H9 (cell line): ENCODE measurements around the gene PLA2G15. TPM values are rescaled to one million over a fixed set of nuclear protein-coding genes. Genes with fewer than 3 reads are reported as not detected.

Experiments used
- DNase-seq: peaks from one replicate; pipeline ENCODE4 v3.0.0-alpha.2; 2017
- H2AFZ ChIP-seq: one replicate; pipeline ENCODE4 v1.6.1; 2013; ENCODE audit warnings: mild to moderate bottlenecking, low read length, control low read depth, moderate library complexity
- H2AK5ac ChIP-seq: 2 replicates; pipeline ENCODE4 v1.6.1; 2013; ENCODE audit warnings: low read length, control low read depth, mixed read lengths; ENCODE audit not compliant: insufficient read length
- H2BK120ac ChIP-seq: one replicate; pipeline ENCODE4 v1.6.1; 2013; ENCODE audit warnings: low read depth, mild to moderate bottlenecking, low read length, control low read depth, inconsistent platforms; ENCODE audit not compliant: poor library complexity, severe bottlenecking
- H2BK12ac ChIP-seq: 2 replicates; pipeline ENCODE4 v1.6.1; 2013; ENCODE audit warnings: low read length, control low read depth, mixed read lengths, low read depth; ENCODE audit not compliant: insufficient read length
- H2BK15ac ChIP-seq: 2 replicates; pipeline ENCODE4 v1.6.1; 2013; ENCODE audit warnings: low read depth, low read length, control low read depth
- H2BK20ac ChIP-seq: one replicate; pipeline ENCODE4 v1.6.1; 2013; ENCODE audit warnings: low read depth, mild to moderate bottlenecking, low read length, control low read depth, inconsistent platforms; ENCODE audit not compliant: poor library complexity, severe bottlenecking
- H2BK5ac ChIP-seq: 2 replicates; pipeline ENCODE4 v1.6.1; 2013; ENCODE audit warnings: low read length, control low read depth, mixed read lengths; ENCODE audit not compliant: insufficient read length
- H3K14ac ChIP-seq: 2 replicates; pipeline ENCODE4 v1.6.1; 2013; ENCODE audit warnings: low read length, control low read depth; ENCODE audit not compliant: insufficient read depth
- H3K18ac ChIP-seq: 2 replicates; pipeline ENCODE4 v1.6.1; 2013; ENCODE audit warnings: low read depth, mild to moderate bottlenecking, mixed read lengths, low read length, control low read depth; ENCODE audit not compliant: insufficient read length
- H3K23ac ChIP-seq: 2 replicates; pipeline ENCODE4 v1.6.1; 2013; ENCODE audit warnings: low read length, control low read depth, mixed read lengths, low read depth; ENCODE audit not compliant: insufficient read length
- H3K23me2 ChIP-seq: 2 replicates; pipeline ENCODE4 v1.6.1; 2013; ENCODE audit warnings: low read depth, mild to moderate bottlenecking, mixed read lengths, low read length, control low read depth; ENCODE audit not compliant: insufficient read length, poor library complexity, severe bottlenecking
- H3K27ac ChIP-seq: 2 replicates; pipeline ENCODE4 v1.5.1; 2013; ENCODE audit warnings: low read length, control low read depth, mixed read lengths, low read depth; ENCODE audit not compliant: insufficient read length
- H3K27me3 ChIP-seq: 2 replicates; pipeline ENCODE4 v1.6.1; 2013; ENCODE audit warnings: low read length, control low read depth, inconsistent platforms; ENCODE audit not compliant: insufficient read depth
- H3K4ac ChIP-seq: 2 replicates; pipeline ENCODE4 v1.6.1; 2013; ENCODE audit warnings: low read depth, mild to moderate bottlenecking, control low read depth, inconsistent platforms, low read length, moderate library complexity
- H3K4me1 ChIP-seq: 2 replicates; pipeline ENCODE4 v1.6.1; 2013; ENCODE audit warnings: low read length, control low read depth, inconsistent platforms; ENCODE audit not compliant: insufficient read depth
- H3K4me2 ChIP-seq: 2 replicates; pipeline ENCODE4 v1.6.1; 2013; ENCODE audit warnings: low read length, control low read depth, mixed read lengths; ENCODE audit not compliant: insufficient read length, insufficient read depth
- H3K56ac ChIP-seq: 2 replicates; pipeline ENCODE4 v1.6.1; 2013; ENCODE audit warnings: low read depth, mild to moderate bottlenecking, mixed read lengths, low read length, control low read depth; ENCODE audit not compliant: insufficient read length
- H3K79me1 ChIP-seq: 2 replicates; pipeline ENCODE4 v1.6.1; 2013; ENCODE audit warnings: low read depth, mild to moderate bottlenecking, moderate library complexity, low read length, control low read depth, inconsistent platforms; ENCODE audit not compliant: insufficient read depth, poor library complexity, severe bottlenecking
- H3K79me2 ChIP-seq: 2 replicates; pipeline ENCODE4 v1.6.1; 2013; ENCODE audit warnings: low read length, control low read depth, inconsistent platforms; ENCODE audit not compliant: insufficient read depth
- H3K9ac ChIP-seq: 2 replicates; pipeline ENCODE4 v1.6.1; 2013; ENCODE audit warnings: low read length, control low read depth, mixed read lengths; ENCODE audit not compliant: insufficient read length; ENCODE audit errors: extremely low read depth
- H3K9me3 ChIP-seq: one replicate; pipeline ENCODE4 v1.6.1; 2013; ENCODE audit warnings: low read depth, low read length, inconsistent platforms; ENCODE audit not compliant: control insufficient read depth
- H3T11ph ChIP-seq: one replicate; pipeline ENCODE4 v1.6.1; 2013; ENCODE audit warnings: mild to moderate bottlenecking, low read length, control low read depth, inconsistent platforms
- H4K20me1 ChIP-seq: one replicate; pipeline ENCODE4 v1.6.1; 2013; ENCODE audit not compliant: control insufficient read depth, insufficient read length, insufficient read depth
- H4K5ac ChIP-seq: 2 replicates; pipeline ENCODE4 v1.6.1; 2013; ENCODE audit warnings: low read depth, mild to moderate bottlenecking, mixed read lengths, low read length, control low read depth; ENCODE audit not compliant: insufficient read length
- H4K8ac ChIP-seq: replicated peaks from 2 replicates; pipeline ENCODE4 v1.6.1; 2013; ENCODE audit warnings: low read length, control low read depth, mixed read lengths, low read depth; ENCODE audit not compliant: insufficient read length
- H4K91ac ChIP-seq: 2 replicates; pipeline ENCODE4 v1.6.1; 2013; ENCODE audit warnings: low read depth, mild to moderate bottlenecking, moderate library complexity, mixed read lengths, low read length, control low read depth; ENCODE audit not compliant: insufficient read length
- H3K27ac Mint-ChIP-seq, 3 experiments: 2 replicates in 2 of 3; 3 replicates in 1 of 3; pipeline ENCODE4 v1.8.0; 2020 to 2021; ENCODE audit warnings: mixed read lengths in 3 of 3, mild to moderate bottlenecking in 1 of 3, moderate library complexity in 1 of 3
- H3K27me3 Mint-ChIP-seq: 2 replicates; pipeline ENCODE4 v1.8.0; 2021; ENCODE audit warnings: low read depth, mild to moderate bottlenecking, moderate library complexity, mixed read lengths
- H3K36me3 Mint-ChIP-seq, 3 experiments: 2 replicates in 2 of 3; 3 replicates in 1 of 3; pipeline ENCODE4 v1.8.0; 2020 to 2021; ENCODE audit warnings: low read depth in 3 of 3, mixed read lengths in 3 of 3; ENCODE audit not compliant: insufficient read depth in 1 of 3
- H3K4me1 Mint-ChIP-seq, 2 experiments: 2 replicates each; pipeline ENCODE4 v1.8.0; 2020; ENCODE audit warnings: mixed read lengths in 2 of 2
- H3K4me3 Mint-ChIP-seq, 2 experiments: 2 replicates in 1 of 2; 3 replicates in 1 of 2; pipeline ENCODE4 v1.8.0; 2020 to 2021; ENCODE audit warnings: mild to moderate bottlenecking in 2 of 2, mixed read lengths in 2 of 2, moderate library complexity in 1 of 2
- H3K9me3 Mint-ChIP-seq, 2 experiments: 2 replicates in 1 of 2; 3 replicates in 1 of 2; pipeline ENCODE4 v1.8.0; 2020; ENCODE audit warnings: mild to moderate bottlenecking in 2 of 2, mixed read lengths in 2 of 2, moderate library complexity in 1 of 2
- WGBS: extraction: QIAGEN DNeasy Blood & Tissue Kit; methylation state at CpG from one replicate; pipeline ENCODE4 v1.1.7; 2013; ENCODE audit warnings: missing lambda C conversion rate, low lambda C conversion rate, mixed read lengths; ENCODE audit not compliant: insufficient read length; ENCODE audit errors: extremely low coverage; 5-methylcytosine and 5-hydroxymethylcytosine counted together
- total RNA-seq: library from RNA; stranded (reverse); gene quantifications from 2 replicates; pipeline ENCODE4 v1.2.1, GENCODE V29; 2021
- TF ChIP-seq, protein P1 (sequence below): fragments of 200-600 bp; sonication (generic); conservative IDR thresholded peaks from 3 replicates; pipeline ENCODE4 v1.8.0; 2021; ENCODE audit warnings: antibody characterized with exemption, mild to moderate bottlenecking

Gene PLA2G15
- total RNA-seq, 1 experiment from 2014 or later = 11.0 TPM

DNA sequence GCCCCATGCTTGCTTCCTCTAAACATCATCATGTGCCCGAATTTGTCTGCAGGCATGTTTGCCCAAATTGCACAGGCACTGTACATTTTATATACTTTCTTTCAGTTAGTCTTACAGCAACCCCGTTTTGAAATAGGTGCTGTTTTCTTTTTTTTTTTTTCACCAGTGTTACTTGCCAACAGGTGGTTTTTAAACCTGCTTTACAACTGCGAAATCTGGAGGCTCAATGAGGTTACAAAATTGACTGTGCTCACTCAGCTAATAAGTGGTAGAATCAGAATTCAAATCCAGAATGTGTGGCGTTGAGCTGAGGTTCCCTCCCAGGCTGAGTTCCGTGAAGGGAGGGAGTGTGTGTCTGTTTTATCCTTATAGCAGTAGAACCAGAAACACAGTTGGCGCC is 5.8 kb downstream of the PLA2G15 start:
- Histone ChIP-seq H3K9me3 (no peaks in the 10 kb centered on the region), H3K4ac (no peak overlapping the region), H4K91ac (no peak overlapping the region), H3K18ac (no peak overlapping the region), H4K5ac (no peak overlapping the region), H2BK5ac (no peak overlapping the region), H2AFZ (no peak overlapping the region), H3K79me2 (no peaks in the 10 kb centered on the region), H2BK120ac (no peak overlapping the region), H3K23ac (no peak overlapping the region), H2BK20ac (no peak overlapping the region), H3K23me2 (no peaks in the 10 kb centered on the region), H3K9ac (no peak overlapping the region), H4K8ac (no peak overlapping the region), H3K4me2 (no peak overlapping the region), H3T11ph (no peak overlapping the region), H3K79me1 (no peaks in the 10 kb centered on the region), H3K27me3 (no peaks in the 10 kb centered on the region), H4K20me1 (no peaks in the 10 kb centered on the region), H3K27ac (no peak overlapping the region), H3K56ac (no peak overlapping the region), H2AK5ac (no peak overlapping the region), H3K4me1 (no peaks in the 10 kb centered on the region), H2BK12ac (no peak overlapping the region), H3K14ac (no peak overlapping the region), H2BK15ac (no peak overlapping the region)
- no peak for DNase-seq
- H3K4me3 Mint-ChIP-seq = no peak overlapping the region
- H3K4me1 Mint-ChIP-seq = peaks cover 4% of the 10 kb centered on the region in 2 experiments; a peak in 3 of 4 replicates
- TF ChIP-seq, protein P1, sequence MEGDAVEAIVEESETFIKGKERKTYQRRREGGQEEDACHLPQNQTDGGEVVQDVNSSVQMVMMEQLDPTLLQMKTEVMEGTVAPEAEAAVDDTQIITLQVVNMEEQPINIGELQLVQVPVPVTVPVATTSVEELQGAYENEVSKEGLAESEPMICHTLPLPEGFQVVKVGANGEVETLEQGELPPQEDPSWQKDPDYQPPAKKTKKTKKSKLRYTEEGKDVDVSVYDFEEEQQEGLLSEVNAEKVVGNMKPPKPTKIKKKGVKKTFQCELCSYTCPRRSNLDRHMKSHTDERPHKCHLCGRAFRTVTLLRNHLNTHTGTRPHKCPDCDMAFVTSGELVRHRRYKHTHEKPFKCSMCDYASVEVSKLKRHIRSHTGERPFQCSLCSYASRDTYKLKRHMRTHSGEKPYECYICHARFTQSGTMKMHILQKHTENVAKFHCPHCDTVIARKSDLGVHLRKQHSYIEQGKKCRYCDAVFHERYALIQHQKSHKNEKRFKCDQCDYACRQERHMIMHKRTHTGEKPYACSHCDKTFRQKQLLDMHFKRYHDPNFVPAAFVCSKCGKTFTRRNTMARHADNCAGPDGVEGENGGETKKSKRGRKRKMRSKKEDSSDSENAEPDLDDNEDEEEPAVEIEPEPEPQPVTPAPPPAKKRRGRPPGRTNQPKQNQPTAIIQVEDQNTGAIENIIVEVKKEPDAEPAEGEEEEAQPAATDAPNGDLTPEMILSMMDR = no peak
- WGBS = no CpG with 5 or more reads among the region's 6 CpGs
- no peaks in the 10 kb centered on the region; the same call in none of the 2 replicates for H3K27me3 Mint-ChIP-seq
- H3K9me3 Mint-ChIP-seq = no peaks in the 10 kb centered on the region
- no peak overlapping the region for H3K27ac Mint-ChIP-seq
- H3K36me3 Mint-ChIP-seq = peaks cover 1 to 16% (median 7%) of the 10 kb centered on the region in 3 experiments; a peak in 5 of 7 replicates
